Stimulated activated CD8-positive, alpha-beta memory T cell treated with anti-CD3 and anti-CD28 coated beads, Interleukin-12 subunit alpha, Interleukin-12 subunit beta, amount 100 ng/mL, for 1 hour (primary cell): Measurements from ENCODE around the gene FANCC.
A peak's percentile ranks its signal among the peaks of the same experiment; 100 is the strongest.

Source experiments
- DNase-seq: peaks from one replicate; pipeline ENCODE4 v3.0.0-alpha.2; 2020; ENCODE audit warnings: low read depth

The FANCC gene

GRCh38 chr9:95317119-95317892 is at the start of gene FANCC:
TSS of gene FANCC (minus strand) at chr9:95317709. CDS start at chr9:95249291, 68,418 bp downstream.
- peak; percentile 79 for DNase-seq

GRCh38 chr9:95366731-95367325 is 49.3 kb upstream of the FANCC start:
- DNase-seq: no peak

GRCh38 chr9:95365766-95366165 is 48.3 kb upstream of the FANCC start:
- DNase-seq: no peak

GRCh38 chr9:95363051-95363841 is 45.7 kb upstream of the FANCC start:
- DNase-seq: no peak

- no peak for DNase-seq
Observed at GRCh38 chr9:95360866-95361265, 43.4 kb upstream of the FANCC start.

GRCh38 chr9:95357316-95357715 is 39.8 kb upstream of the FANCC start:
- DNase-seq: no peak

GRCh38 chr9:95355500-95355899 is 38.0 kb upstream of the FANCC start:
- DNase-seq: no peak

GRCh38 chr9:95351051-95351450 is 33.5 kb upstream of the FANCC start:
- no peak for DNase-seq

- no peak for DNase-seq
Observed at GRCh38 chr9:95350266-95350665, 32.8 kb upstream of the FANCC start.

- no peak for DNase-seq
Observed at GRCh38 chr9:95349091-95350038, 31.9 kb upstream of the FANCC start.

- no peak for DNase-seq
Observed at GRCh38 chr9:95346021-95346420, 28.5 kb upstream of the FANCC start.

GRCh38 chr9:95344735-95345325 is 27.3 kb upstream of the FANCC start:
- DNase-seq: no peak

- DNase-seq: no peak
Observed at GRCh38 chr9:95343725-95344287, 26.3 kb upstream of the FANCC start.

- no peak for DNase-seq
Observed at GRCh38 chr9:95342571-95342970, 25.1 kb upstream of the FANCC start.

- no peak for DNase-seq
Observed at GRCh38 chr9:95341293-95341962, 23.9 kb upstream of the FANCC start.

- no peak for DNase-seq
Observed at GRCh38 chr9:95338243-95338642, 20.7 kb upstream of the FANCC start.

GRCh38 chr9:95336281-95336680 is 18.8 kb upstream of the FANCC start:
- DNase-seq: no peak

GRCh38 chr9:95333426-95333825 is 15.9 kb upstream of the FANCC start:
- no peak for DNase-seq

- no peak for DNase-seq
Observed at GRCh38 chr9:95332860-95333259, 15.4 kb upstream of the FANCC start.

- no peak for DNase-seq
Observed at GRCh38 chr9:95330720-95331404, 13.4 kb upstream of the FANCC start.
